ENCODE data around the gene RBM41.
A peak's percentile ranks its signal among the peaks of the same experiment; 100 is the strongest.

Gene RBM41

DNA sequence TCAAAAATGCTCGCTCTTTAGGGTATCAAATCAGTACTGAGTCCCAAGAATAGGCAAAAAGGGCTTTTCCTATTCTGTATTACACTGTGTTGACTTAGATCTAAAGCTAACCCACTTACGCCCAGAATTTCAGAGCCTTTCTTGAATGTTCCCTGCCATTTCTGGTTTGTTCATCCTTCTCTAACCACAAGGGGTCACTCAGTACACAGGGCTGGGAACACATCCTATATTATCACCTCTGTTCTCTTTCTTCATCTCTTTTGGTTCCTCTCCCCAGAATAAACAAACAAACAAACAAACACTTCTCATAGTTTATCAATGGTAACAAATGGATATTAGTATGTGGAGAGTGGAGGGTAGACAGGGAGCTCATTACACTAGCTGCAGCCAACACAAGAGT, 93.1 kb downstream of the RBM41 start:
- DNase-seq (ENCODE audit: low spot score), result peak; percentile 10

DNA sequence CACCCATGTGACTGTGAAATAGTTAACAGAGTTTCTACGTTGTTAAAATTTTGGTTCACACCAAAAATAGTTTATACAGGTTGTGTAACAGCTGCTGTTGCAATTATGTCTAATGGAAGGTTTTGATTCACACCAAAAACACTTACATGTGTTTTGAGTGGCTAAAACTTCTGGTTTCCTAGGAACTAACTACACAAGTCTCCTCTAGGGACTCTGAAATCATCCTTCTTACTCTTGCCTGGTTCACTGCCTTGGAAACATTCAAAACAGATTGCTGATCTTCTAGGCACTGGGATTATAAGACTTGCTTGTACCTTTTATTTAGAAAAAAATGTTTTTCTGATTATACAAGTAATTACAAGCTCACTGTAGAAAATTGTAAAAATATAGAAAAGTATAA, 103.7 kb downstream of the RBM41 start:
- DNase-seq (ENCODE audit: low spot score), result no peak
